Stimulated activated CD4-positive, alpha-beta T cell treated with anti-CD3 and anti-CD28 coated beads, Interleukin-2, amount 100 ng/mL, for 24 hours (primary cell): ENCODE data around the gene EXOC4.

Experiments used
- DNase-seq, 2 donors: peaks; one replicate each; pipeline ENCODE4 v3.0.0-alpha.2; 2020

Gene EXOC4

DNA sequence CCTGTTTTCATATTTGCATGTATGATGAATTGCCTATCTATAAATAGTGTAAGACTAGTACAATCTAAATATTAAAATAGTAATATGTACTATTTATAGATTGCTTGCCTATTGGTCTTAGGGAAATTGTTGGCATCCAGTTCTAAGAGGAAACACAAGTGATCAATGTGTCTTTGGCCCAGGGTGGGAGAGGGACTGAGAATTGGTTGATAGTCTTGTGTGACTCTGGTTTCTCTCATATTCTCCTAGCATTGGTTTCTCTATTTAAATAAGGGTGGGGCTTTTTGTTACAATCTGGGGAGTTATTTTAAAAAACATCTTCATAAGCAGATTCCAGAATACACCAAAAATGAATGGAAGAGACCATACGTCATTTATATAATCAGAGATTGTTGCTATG is 250.1 kb downstream of the EXOC4 start:
- DNase-seq: no peak

DNA sequence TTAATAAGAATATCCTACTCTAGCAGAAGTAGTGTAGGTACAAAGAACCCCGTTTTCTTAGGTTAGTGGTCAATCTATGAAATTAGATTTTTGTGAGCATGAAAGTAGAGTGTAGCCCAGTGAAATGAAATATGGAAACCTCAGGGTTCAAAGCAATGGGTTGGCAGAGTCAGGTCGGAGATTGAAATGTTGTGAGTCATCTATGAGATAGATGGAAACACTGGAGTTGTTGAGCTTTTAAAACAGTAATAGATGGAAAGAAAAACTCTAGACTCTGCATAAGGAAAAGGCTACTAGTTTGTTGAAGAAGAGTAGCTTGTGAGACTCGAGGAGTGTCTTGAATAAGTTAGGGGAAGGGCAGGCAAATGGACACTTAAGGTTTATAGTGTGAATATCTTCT is 251.9 kb downstream of the EXOC4 start:
- DNase-seq: no peak

DNA sequence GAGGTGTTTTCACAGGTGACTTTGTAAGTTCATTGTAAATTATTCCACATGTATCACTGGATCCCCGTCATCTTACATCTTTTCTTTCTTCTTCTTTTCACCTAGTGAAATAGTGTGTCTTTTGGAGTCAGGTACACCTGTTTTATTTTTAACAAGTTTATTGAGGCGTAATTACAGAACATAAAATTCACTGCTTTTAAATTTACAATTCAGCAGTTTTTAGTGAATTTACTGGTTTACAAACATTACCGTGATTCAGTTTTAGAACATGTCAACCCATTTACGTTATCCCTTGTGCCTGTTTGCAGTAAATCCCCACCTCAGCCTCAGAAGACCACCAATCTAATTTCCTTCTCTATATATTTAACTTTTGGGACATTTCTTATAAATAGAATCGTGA is 256.9 kb downstream of the EXOC4 start:
- no peak for DNase-seq

DNA sequence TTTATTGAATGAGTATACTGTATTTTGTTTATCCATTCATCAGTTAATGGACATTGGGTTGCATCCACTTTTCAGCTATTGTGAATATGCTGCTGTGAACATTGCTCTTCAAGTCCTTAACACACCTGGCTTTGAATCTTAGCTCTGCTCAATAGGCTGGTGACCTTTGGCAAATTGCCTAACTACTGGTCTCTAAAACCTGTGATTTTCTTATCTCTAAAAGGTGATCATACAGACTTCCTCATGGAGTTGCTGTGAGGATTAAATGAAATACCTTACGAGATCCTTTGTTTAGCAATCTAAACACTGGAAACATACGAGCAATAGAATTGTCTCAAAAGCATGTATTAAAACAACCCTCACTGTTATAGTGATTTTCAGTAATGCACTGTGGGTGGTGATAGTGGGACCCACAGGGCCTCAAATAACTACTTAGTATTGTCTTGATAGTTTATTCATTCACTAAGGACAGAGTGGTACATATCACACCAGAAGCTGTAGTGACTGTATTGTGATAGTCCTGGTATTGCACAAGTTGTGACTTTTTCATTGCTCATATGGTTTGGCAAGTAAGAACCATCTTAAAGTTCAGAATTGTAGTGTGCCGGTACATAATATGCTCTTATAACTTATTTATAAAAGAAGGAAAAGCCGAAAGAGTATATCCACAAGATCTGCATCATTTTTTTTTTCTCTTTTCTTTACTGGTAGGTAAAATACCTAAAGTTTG is 257.6 kb downstream of the EXOC4 start:
- DNase-seq: no peak

DNA sequence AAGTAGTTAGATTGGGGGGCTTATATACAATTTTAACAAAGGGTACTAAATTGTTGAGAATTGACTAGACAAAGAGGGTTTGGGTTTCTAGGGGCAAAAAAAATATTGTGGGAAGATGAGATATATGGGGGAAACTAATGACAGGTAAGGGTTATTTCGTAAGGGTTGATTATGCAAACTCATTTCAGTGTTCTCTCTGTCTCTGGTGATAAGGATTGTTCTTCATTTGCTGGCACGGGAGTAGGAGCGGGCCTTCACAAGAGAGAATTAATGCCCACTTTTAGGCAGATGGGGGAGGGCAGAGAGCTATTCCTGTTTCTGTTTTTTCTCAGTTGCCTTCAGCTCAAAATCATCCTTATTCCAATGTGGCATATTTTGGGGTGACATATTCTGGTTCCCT is 258.4 kb downstream of the EXOC4 start:
- no peak for DNase-seq

DNA sequence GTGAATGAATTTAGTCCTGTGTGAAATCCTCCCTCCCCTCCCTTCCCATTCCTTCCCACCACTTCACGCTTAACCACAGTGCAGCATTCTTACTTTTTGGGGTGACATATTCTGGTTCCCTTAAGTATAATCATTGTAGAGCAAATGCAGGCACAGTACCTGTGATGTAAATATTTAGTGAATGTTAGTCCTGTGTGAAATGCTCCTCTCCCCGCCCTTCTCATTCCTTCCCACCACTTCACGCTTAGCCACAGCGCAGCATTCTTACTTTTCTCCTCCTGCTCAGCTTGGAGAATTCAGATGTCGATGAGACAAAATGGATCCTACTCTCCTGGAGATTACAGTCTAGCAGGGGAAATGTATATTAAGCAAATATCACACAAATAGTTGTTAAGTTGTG is 258.8 kb downstream of the EXOC4 start:
- no peak for DNase-seq

DNA sequence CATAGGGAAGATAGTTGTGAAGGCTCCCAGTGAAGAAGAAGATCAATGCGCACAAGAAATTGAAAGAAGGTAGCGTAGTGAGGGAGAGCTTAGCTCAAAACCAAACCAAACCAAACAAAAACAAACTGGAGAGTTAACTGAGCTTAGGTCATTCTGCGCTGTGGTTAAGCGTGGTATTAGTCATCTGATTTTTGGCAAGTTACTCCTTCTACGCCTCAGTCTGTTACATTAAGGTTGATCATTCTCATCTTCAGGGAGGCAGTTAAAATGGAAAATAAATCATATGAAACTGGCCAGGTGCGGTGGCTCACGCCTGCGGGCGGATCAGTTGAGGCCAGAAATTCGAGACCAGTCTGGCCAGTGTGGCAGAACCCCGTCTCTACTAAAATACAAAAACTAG is 259.7 kb downstream of the EXOC4 start:
- DNase-seq: no peak

DNA sequence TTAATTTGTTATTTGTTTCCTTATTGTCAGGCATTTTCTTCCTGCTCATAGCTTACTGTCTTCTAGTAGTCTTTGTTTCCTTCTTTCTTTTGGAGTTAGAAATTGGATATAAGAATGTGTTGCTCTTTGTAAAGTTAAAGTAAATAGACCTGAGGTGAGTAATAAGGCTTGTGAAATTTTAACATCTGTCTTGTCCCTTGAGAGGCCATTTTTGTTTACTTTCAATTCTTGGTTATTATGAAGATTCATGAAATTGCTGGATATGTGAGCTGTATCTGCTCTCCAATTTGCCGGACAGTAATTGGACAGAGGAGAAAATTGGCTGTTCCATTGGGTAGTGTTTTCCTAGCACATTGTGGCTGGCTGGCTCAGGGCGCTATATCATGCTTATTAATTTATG is 260.7 kb downstream of the EXOC4 start:
- DNase-seq: no peak

DNA sequence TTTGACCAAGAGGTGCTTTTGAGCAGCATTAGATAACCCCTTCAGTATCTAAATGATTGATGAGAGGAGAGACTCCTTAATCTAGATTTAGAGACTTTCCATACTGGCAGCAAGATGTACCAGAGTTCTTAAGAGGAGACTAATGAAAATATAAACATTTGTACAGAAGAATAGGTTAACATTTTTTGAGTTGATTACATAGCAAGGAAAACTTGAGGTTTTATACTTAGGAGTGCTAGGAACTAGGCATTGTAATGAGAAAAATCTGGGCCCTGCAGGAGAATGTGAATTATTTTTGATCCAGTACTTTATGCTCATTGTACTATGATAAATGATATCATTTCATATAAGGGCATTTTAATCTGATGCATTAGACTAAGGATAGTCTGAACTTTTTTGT is 261.7 kb downstream of the EXOC4 start:
- no peak for DNase-seq

DNA sequence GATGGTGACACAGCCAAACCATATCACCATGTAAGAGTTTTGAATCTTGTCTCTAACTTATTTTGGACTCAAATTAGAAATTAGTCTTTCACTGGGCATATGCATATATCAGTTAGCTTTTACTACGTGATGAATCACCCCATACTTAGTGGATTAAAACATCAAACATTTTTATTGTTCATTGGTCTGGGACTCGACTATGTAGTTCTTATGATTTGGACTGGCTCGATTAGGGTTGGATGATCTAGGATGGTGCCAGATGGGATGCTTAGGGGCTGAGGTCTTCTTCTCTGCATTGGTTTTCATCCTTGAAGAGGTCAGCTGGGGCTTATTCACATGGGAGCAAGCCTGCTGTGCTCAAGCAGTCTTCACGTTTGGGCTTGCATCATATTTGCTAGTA is 264.9 kb downstream of the EXOC4 start:
- DNase-seq: no peak

DNA sequence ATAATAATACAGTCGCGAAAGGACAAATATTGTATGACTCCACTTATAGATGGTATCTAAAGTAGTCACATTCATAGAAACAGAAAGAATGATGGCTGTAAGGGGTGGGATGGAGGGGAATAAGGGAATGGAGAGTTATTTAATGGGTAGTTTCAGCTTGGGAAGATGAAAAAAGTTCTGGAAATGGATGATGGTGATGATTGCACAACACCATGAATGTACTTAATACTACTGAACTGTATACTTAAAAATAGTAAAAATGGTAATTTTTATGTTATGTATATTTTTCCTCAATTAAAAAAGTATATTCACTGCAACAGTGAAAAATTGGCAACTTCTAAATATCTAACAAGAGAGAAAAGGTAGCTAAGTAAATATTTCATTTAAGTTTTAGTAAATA is 265.8 kb downstream of the EXOC4 start:
- no peak for DNase-seq

DNA sequence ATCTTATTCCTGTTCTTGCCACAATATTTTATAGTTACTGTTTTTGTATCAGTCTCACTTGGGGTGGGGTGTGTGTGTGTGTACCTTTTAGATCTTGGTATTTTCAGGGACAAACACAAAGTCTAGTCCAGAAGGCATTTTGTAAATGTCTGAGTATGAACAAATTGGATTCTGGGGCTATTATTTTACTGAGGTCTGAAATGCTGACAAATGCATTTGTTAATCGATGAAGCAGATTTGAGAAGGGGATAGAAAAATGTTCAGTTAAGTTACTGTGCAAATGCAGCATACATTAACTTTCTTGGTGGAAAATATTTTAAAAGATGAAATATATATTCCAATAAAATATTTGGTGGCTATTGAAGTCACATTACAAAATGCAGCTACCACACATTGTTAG is 267.4 kb downstream of the EXOC4 start:
- DNase-seq: no peak

DNA sequence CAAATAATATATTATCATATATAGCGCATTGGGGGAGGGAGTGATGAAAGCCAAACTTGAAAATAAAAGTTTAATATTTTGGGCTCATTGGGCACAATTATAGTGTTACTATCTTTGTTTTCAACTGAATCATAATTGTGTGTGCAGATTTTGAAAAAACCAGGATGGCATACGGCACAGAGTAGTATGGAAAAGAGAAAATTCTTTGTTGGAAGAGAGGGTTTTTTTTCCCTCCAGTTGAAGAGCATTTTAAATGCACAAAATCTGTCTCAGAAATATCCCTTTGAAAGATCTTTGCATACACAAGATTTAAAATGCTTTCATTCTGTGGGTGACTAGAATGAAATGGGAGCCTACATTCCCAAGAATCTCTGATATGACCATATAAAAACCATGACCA is 269.6 kb downstream of the EXOC4 start:
- DNase-seq: no peak

DNA sequence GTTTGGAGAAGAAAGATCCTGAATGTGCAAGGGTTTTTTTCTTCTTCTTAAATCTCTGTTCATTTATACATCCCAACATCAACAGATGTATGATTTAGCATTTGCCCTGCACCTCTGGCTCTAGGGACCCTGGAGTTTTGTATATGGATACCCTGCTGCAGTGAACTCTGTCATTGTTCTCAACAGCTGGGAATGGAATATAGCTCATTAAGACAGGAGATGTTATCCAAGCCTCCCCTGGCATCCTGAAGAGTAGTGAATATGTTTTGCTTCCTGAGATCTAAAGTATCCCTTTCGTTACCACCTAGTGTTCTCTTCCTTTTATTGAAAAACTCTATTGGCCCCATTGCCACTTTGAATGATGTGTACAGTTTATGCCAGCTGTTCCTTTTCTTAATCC is 275.9 kb downstream of the EXOC4 start:
- DNase-seq: no peak

DNA sequence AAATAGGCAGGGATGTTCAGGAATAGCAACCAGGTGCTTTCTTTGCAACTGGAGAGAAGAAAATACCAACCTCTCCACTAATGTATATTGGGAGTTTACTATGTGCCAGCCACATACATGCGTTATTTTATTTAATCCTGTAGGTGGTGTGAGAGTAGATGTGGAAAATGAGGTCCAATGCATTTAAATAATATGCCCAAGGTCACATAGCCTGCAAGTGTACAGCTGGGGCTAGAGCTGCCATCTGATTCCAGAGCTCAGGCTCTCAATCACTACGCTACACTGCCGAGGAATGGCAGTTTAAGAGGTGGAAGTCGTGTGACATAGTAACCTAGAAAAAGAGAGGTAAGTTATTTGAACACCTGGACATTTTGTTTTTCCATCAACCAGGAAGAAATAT is 277.0 kb downstream of the EXOC4 start:
- DNase-seq: no peak

DNA sequence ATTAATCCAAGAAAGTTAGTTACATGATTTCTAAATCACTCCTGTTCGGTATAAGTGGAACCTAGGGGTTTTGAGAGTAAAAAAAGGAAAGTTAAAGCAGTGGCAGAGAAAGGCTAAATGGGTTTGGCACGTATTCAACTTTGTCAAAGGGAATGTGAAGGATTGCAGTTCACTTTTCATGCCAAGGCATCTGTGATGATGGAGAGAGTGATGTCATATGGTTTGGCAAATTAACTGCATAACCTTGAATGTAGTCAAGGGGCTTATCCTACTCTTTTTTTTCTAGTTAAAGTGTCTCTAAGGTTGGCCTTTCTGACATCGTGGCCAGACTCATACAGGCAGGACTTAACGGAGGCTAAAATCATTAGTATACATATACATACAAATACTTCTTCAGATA is 277.8 kb downstream of the EXOC4 start:
- no peak for DNase-seq

DNA sequence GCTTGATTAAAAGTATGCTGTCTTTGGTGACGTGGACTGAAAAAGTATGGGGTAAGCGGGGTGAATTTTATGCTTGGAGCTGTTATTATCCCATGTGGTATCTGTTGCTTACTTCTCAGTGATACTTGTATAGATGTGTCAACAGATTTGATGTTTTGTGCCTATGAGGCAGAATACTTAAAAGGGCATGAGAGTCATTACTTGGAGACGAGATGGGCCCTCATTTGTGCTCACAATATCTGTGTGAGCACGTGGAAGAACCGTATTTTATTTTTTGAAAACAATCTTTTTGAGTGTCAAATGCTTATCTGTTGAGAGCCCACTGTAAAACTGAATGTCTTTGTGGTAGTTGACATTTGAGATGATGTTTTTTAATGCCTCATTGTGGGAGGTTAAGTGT is 281.9 kb downstream of the EXOC4 start:
- no peak for DNase-seq

DNA sequence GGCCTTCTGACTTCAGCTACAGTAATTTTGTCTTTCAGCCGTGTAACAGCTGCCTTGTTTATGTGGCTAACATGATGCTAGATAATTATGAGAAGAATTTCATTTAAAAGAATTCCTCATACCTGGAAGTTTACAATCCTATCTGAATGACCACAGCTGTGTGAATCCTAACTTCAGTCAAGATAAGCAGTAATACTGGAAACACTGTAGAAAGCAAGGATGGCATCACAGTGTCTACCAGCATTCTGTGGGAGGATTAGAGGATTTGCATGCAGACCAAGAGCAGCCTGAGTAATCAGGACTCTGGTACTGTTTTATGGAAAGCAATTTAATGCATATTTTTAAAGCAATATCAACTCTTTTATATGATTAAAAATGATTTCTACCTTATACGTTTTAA is 282.4 kb downstream of the EXOC4 start:
- no peak for DNase-seq

DNA sequence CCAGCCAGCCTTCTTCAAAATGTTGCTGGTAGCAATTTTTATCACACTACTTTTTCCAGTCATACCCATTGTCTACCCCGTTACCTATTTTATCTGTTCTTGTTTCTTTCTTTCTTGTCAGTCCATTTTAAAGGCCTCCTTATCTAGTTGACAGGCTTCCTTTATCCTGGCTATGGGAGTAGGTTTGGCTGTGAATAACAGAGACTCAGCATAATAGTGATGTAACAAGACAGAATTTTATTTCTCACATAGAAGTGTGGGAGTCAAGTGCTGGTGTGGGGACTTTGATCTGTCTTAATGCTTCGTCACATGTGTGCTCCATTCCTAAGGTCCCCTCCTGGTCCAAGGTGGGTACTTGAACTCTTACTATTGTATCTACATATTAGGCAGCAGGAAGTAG is 283.6 kb downstream of the EXOC4 start:
- DNase-seq: no peak

DNA sequence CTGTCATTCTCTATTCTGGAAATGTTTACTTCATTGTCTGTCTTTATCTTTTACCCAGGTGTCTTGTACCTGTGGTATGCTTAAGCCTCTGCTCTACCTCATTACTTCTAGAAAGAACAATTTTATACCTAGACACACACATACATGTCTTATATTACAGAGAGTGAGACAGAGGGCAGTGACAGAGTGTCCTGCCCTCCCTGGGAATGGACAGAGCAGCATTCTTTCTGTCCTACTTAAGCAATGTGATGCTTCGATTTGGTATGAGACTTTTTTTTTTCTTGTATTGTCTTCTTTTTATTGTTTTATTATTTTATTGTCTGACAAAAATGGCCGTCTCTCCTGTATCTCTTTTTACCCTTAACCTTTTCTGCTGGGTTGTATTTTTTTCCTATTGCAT is 286.1 kb downstream of the EXOC4 start:
- DNase-seq: no peak

DNA sequence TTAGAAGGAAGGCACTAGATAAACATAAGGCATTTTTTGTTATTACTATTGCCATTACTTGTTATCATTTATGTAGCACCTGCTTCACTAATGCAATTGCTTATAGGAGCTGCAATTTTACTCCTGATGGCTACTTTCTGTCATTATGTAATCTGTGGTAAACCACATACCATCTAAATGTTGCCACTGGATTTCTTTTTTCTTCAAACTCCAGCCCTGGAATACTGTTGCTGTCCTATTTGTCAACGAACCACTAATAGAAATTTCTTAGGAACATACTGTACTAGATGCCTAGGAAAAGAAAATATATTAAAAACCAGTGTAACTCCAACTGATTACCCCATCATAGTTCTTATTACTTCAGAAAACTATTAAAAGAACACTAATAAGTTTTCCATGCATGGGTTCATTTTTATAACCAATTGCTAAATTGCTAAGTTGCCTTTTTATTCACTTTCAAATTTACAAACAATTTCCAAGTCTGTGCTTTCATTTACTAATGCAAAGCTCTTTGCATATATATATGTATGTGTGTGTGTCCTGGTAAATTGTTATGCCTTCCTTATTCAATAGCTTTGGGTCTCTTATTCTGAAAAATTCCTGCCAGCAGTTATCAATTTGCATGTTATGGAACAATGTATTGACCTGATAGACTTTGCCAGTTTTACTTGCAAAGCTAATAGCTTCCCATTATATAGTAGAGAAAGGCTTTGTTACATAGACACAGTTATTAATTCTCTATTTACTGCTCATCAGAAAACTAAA is 287.4 kb downstream of the EXOC4 start:
- DNase-seq: no peak

DNA sequence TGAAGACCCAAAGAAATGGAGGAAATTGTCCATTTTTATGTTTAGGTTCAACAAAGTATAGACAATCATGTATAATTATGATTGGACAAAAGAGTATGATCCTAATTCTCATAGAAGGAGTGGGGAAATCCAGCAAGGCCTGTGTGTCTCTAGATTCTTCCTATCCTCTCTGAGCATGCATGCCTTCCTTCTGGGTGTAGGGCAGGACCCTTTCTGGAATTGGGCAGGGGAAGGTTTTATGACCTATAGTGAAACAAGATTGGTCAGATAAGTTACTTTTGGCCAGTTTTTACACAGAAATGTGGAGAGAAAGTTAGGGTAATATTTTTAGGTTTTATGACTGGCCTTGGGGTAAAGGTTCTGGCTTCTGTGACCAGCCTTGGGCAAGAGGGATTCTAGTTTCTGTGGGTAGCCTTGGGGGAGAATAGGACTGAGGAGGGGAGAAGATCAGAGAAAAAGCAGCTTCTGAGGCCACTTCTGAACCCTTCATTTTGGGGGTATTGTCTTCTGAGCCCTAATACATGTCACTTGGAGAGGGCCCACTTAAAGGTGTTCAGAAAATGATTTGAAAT is 289.4 kb downstream of the EXOC4 start:
- DNase-seq: no peak

DNA sequence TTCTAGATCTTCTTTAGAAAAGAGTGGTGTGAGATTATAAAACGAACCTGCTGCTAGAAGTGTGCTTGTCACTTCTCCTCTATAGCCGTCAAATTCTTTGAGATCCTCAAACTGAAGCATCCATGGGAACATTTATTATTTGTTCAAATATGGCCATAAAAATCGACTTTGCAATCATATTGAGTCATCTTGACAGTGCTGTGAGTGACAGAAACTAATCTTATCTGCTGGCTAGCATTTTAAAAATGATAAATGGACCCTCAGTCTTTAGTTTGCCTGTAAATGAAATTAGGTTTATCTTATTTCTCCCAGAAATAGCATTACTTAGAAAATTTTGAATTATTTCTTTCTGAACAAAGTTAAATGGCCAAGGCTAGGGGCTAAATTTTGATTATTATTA is 290.8 kb downstream of the EXOC4 start:
- DNase-seq: no peak

DNA sequence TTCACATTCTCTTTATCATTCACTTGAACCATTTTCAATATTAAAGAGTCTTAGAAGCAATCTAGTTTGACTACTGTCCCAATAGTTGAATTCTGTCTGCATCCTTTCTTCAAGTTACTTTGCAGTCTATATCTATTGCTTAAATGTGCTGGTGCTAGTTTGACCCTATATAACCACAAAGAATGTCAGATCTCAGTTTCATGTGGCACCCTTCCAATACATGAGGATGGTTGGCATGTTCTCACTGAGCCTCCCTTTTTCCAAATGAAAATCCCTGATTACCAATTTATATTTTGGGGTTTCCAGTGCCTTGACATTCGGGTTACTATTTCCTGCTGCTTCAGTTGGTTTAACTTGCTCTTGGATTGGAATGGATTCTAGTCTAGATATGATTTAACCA is 292.7 kb downstream of the EXOC4 start:
- DNase-seq: no peak

DNA sequence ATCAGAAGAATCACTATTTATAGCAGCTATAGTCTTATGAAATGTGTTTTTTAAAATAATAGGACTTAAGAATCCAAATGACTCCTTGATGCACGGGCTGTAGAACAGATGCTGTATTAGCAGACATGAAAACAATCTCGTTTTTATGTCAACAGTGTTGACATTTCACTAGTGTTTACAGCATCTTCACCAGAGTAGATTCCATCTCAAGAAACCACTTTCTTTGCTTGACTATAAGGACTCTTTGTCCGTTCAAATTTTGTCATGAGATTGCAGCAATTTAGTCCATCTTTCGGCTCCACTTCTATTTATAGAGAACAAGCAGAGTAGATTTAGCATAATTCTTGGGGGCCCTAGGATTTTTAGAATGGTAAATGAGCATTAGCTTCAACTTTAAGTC is 295.1 kb downstream of the EXOC4 start:
- no peak for DNase-seq
